Body of pancreas (tissue), 4 donors: ENCODE data around the gene MTMR2.

ENCODE experiments used
- POLR2A ChIP-seq, 3 donors: fragments of 450-650 bp; IDR thresholded peaks; one replicate each; pipeline ENCODE4 v1.6.1; 2016; ENCODE audit warnings: antibody characterized with exemption in 3 of 3, mild to moderate bottlenecking in 2 of 3
- TF ChIP-seq, protein P1 (sequence below), 7 experiments: fragments of 450-650 bp in 4 of 7; fragments of 200-600 bp in 3 of 7; sonication (generic) in 3 of 7; IDR thresholded peaks; one replicate each; pipeline ENCODE4 v1.5.1; 2016 to 2019; ENCODE audit warnings: antibody characterized with exemption in 7 of 7

DNA sequence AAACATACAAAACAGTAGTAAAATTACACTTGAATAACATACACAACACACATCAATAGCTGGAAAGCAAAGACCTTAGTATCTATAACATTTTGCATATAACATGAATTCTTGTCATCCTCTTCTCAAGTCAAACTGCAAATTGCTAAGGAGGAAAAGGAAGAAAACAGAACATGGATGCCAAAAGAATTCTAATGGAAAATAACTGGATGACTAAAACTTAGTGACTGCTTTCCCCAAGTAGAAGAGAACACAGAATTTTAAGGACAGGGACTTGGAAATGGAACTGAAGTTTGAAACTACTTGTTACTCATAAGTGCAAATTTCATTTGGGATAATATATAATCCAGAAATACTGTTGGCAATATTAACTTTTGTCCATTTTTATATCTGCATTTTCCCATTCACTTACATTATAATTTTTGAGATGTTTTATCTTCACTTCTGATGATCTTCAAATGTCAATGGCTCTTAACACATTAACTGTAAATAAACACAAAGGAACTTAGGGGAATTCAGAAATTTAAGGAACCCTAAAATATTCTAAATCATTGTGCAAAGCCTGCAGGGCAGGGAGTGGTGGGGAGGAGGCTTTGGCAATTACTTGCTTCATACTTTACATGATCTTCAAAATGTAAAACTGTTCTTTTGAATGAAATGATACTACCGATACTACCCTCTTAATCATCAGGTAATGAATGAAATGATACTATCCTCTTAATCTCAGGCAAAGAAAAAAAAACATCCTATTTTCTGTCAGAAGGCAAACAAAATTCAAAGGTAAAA lies 9.9 kb downstream of the MTMR2 start:
- TF ChIP-seq POLR2A (IDR thresholded peaks at IDR 0.05), result no peak
- TF ChIP-seq, protein P1, sequence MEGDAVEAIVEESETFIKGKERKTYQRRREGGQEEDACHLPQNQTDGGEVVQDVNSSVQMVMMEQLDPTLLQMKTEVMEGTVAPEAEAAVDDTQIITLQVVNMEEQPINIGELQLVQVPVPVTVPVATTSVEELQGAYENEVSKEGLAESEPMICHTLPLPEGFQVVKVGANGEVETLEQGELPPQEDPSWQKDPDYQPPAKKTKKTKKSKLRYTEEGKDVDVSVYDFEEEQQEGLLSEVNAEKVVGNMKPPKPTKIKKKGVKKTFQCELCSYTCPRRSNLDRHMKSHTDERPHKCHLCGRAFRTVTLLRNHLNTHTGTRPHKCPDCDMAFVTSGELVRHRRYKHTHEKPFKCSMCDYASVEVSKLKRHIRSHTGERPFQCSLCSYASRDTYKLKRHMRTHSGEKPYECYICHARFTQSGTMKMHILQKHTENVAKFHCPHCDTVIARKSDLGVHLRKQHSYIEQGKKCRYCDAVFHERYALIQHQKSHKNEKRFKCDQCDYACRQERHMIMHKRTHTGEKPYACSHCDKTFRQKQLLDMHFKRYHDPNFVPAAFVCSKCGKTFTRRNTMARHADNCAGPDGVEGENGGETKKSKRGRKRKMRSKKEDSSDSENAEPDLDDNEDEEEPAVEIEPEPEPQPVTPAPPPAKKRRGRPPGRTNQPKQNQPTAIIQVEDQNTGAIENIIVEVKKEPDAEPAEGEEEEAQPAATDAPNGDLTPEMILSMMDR (IDR thresholded peaks at IDR 0.05), result no peak
